GM18870 (cell line): ENCODE measurements around the gene SHISA9.

Source experiments
- ATAC-seq: cut with Tn5 transposase; IDR thresholded peaks from one replicate; pipeline ENCODE4 v1.9.1; 2021; ENCODE audit warnings: moderate library complexity; ENCODE audit not compliant: unreplicated experiment

Gene SHISA9

GRCh38 chr16:13063457-13063856, 162.1 kb downstream of the SHISA9 start:
- ATAC-seq, result no peak

GRCh38 chr16:13064821-13065220, 163.4 kb downstream of the SHISA9 start:
- no peak for ATAC-seq

GRCh38 chr16:13067648-13068047, 166.2 kb downstream of the SHISA9 start:
- ATAC-seq, result no peak

- ATAC-seq, result no peak
Measured at GRCh38 chr16:13068912-13069583, 167.7 kb downstream of the SHISA9 start.

GRCh38 chr16:13070268-13070667, 168.9 kb downstream of the SHISA9 start:
- ATAC-seq, result no peak

GRCh38 chr16:13076878-13077277, 175.5 kb downstream of the SHISA9 start:
- no peak for ATAC-seq

GRCh38 chr16:13077816-13078215, 176.4 kb downstream of the SHISA9 start:
- ATAC-seq, result no peak

GRCh38 chr16:13080531-13080930, 179.1 kb downstream of the SHISA9 start:
- ATAC-seq, result no peak

- no peak for ATAC-seq
Measured at GRCh38 chr16:13081825-13082331, 180.5 kb downstream of the SHISA9 start.

GRCh38 chr16:13083681-13084080, 182.3 kb downstream of the SHISA9 start:
- ATAC-seq, result no peak

GRCh38 chr16:13084331-13084730, 182.9 kb downstream of the SHISA9 start:
- no peak for ATAC-seq

- ATAC-seq, result no peak
Measured at GRCh38 chr16:13093661-13094060, 192.3 kb downstream of the SHISA9 start.

- ATAC-seq, result no peak
Measured at GRCh38 chr16:13095061-13095460, 193.7 kb downstream of the SHISA9 start.

- ATAC-seq, result no peak
Measured at GRCh38 chr16:13098536-13098935, 197.1 kb downstream of the SHISA9 start.

GRCh38 chr16:13099822-13100221, 198.4 kb downstream of the SHISA9 start:
- no peak for ATAC-seq

GRCh38 chr16:13100970-13101369, 199.6 kb downstream of the SHISA9 start:
- no peak for ATAC-seq

- ATAC-seq, result no peak
Measured at GRCh38 chr16:13101828-13102227, 200.4 kb downstream of the SHISA9 start.

GRCh38 chr16:13102401-13102800, 201.0 kb downstream of the SHISA9 start:
- ATAC-seq, result no peak

GRCh38 chr16:13103831-13104530, 202.6 kb downstream of the SHISA9 start:
- ATAC-seq, result no peak

GRCh38 chr16:13104772-13105171, 203.4 kb downstream of the SHISA9 start:
- no peak for ATAC-seq

- ATAC-seq, result no peak
Measured at GRCh38 chr16:13105427-13105826, 204.0 kb downstream of the SHISA9 start.

- ATAC-seq, result no peak
Measured at GRCh38 chr16:13106464-13106863, 205.1 kb downstream of the SHISA9 start.
